Tibial nerve (tissue), 4 donors: ENCODE measurements around the gene VSIR. TPM values are rescaled to one million over a fixed set of nuclear protein-coding genes. Genes with fewer than 3 reads are reported as not detected.

Source experiments
- DNase-seq, 2 donors: peaks; one replicate each; pipeline ENCODE4 v3.0.0-alpha.2; 2019; ENCODE audit warnings: low spot score in 2 of 2
- H3K27ac ChIP-seq, 4 donors: fragments of 200-600 bp; sonication (generic) in 3 of 4; one replicate each; pipeline ENCODE4 v1.5.1; 2017 to 2019; ENCODE audit warnings: mild to moderate bottlenecking in 1 of 4
- H3K27me3 ChIP-seq, 2 donors: fragments of 200-600 bp; sonication (generic) in 1 of 2; one replicate each; pipeline versions ENCODE4 v1.5.1 to v1.6.0; 2017 to 2019
- H3K36me3 ChIP-seq, 3 donors: fragments of 200-600 bp; sonication (generic); one replicate each; pipeline ENCODE4 v1.5.1; 2018 to 2019
- H3K4me1 ChIP-seq, 4 donors: fragments of 200-600 bp; sonication (generic) in 3 of 4; one replicate each; pipeline ENCODE4 v1.5.1; 2017 to 2019
- H3K4me3 ChIP-seq, 4 donors: fragments of 200-600 bp; sonication (generic) in 3 of 4; one replicate each; pipeline ENCODE4 v1.5.1; 2017 to 2019; ENCODE audit warnings: mild to moderate bottlenecking in 1 of 4, moderate library complexity in 1 of 4
- H3K9me3 ChIP-seq, 4 donors: fragments of 200-600 bp; sonication (generic) in 3 of 4; one replicate each; pipeline ENCODE4 v1.5.1; 2017 to 2019
- CTCF ChIP-seq, 5 experiments: fragments of 200-600 bp in 3 of 5; fragments of 450-650 bp in 2 of 5; sonication (generic) in 3 of 5; IDR thresholded peaks; one replicate each; pipeline ENCODE4 v1.5.1; 2016 to 2019; ENCODE audit warnings: antibody characterized with exemption in 5 of 5, mild to moderate bottlenecking in 3 of 5, moderate library complexity in 2 of 5
- EP300 ChIP-seq, 2 donors: sonication (generic); formaldehyde crosslinking; IDR thresholded peaks; one replicate each; pipeline ENCODE4 v1.6.1; 2017; ENCODE audit warnings: antibody characterized with exemption in 2 of 2, mild to moderate bottlenecking in 1 of 2
- POLR2A ChIP-seq, 2 donors: fragments of 450-650 bp; IDR thresholded peaks; one replicate each; pipeline ENCODE4 v1.6.1; 2017; ENCODE audit warnings: antibody characterized with exemption in 2 of 2, mild to moderate bottlenecking in 2 of 2, moderate library complexity in 2 of 2
- WGBS, 2 donors: methylation state at CpG; one replicate each; pipeline ENCODE4 v1.1.5; 2018; 5-methylcytosine and 5-hydroxymethylcytosine counted together
- total RNA-seq, 4 donors: library from RNA; depleted of rRNA; stranded (reverse); fragments of >200 nt; gene quantifications; one replicate each; pipeline ENCODE4 v1.1.0, GENCODE V29; 2016

The VSIR gene
- total RNA-seq, 4 donors from 2014 or later: 133 to 227 (median 151) TPM

GRCh38 chr10:71717056-71717455 lies 56.3 kb downstream of the VSIR start:
- no peaks in the 10 kb centered on the region for H3K36me3 ChIP-seq
- H3K4me3 ChIP-seq: no peak overlapping the region
- H3K27me3 ChIP-seq: no peaks in the 10 kb centered on the region
- TF ChIP-seq POLR2A (IDR thresholded peaks at IDR 0.05) (no peak), EP300 (IDR thresholded peaks at IDR 0.05) (no peak), CTCF (IDR thresholded peaks at IDR 0.05) (no peak)
- DNase-seq: no peak
- WGBS, 2 donors: 69 to 82% methylated on average over 3 to 4 of the region's 4 CpGs
- peak overlapping the region; percentile 57 to 96 (median 90) for H3K27ac ChIP-seq
- H3K4me1 ChIP-seq: peaks cover 16 to 87% (median 76%) of the 10 kb centered on the region in 4 donors
- H3K9me3 ChIP-seq: no peaks in the 10 kb centered on the region

GRCh38 chr10:71716426-71716825 lies 56.9 kb downstream of the VSIR start:
- Histone ChIP-seq H3K27ac (peak overlapping the region; percentile 86 to 96 (median 92)), H3K27me3 (no peaks in the 10 kb centered on the region), H3K9me3 (no peaks in the 10 kb centered on the region), H3K4me3 (no peak overlapping the region), H3K4me1 (peaks cover 16 to 94% (median 79%) of the 10 kb centered on the region in 4 donors), H3K36me3 (no peaks in the 10 kb centered on the region)
- no peak for DNase-seq
- 72 to 85% methylated on average over 4 to 5 of the region's 5 CpGs for WGBS, 2 donors
- TF ChIP-seq EP300 (IDR thresholded peaks at IDR 0.05) (no peak), POLR2A (IDR thresholded peaks at IDR 0.05) (no peak)

- H3K4me3 ChIP-seq: no peak overlapping the region
- no peaks in the 10 kb centered on the region for H3K9me3 ChIP-seq
- 91 to 92% methylated on average over 20 of the region's 20 CpGs for WGBS, 2 donors
- no peaks in the 10 kb centered on the region for H3K36me3 ChIP-seq
- H3K27me3 ChIP-seq: no peaks in the 10 kb centered on the region
- DNase-seq: no peak
- H3K27ac ChIP-seq: peak overlapping the region; percentile 86 to 96 (median 92)
- peaks cover 16 to 99% (median 79%) of the 10 kb centered on the region in 4 donors for H3K4me1 ChIP-seq
- no peak for TF ChIP-seq CTCF (IDR thresholded peaks at IDR 0.05)
- no peak for TF ChIP-seq POLR2A (IDR thresholded peaks at IDR 0.05)
- TF ChIP-seq EP300 (IDR thresholded peaks at IDR 0.05): no peak
Observed at GRCh38 chr10:71715860-71716259, 57.5 kb downstream of the VSIR start.

GRCh38 chr10:71715026-71715425 lies 58.3 kb downstream of the VSIR start:
- no peak overlapping the region for H3K4me3 ChIP-seq
- peaks cover 16 to 94% (median 76%) of the 10 kb centered on the region in 4 donors for H3K4me1 ChIP-seq
- peak overlapping the region; percentile 86 to 96 (median 92) for H3K27ac ChIP-seq
- WGBS, 2 donors: 67 to 74% methylated on average over 6 to 8 of the region's 8 CpGs
- TF ChIP-seq POLR2A (IDR thresholded peaks at IDR 0.05) (no peak), EP300 (IDR thresholded peaks at IDR 0.05) (no peak), CTCF (IDR thresholded peaks at IDR 0.05) (no peak)
- no peaks in the 10 kb centered on the region for H3K27me3 ChIP-seq
- H3K36me3 ChIP-seq: no peaks in the 10 kb centered on the region
- no peak for DNase-seq
- no peaks in the 10 kb centered on the region for H3K9me3 ChIP-seq

GRCh38 chr10:71714592-71714991 lies 58.7 kb downstream of the VSIR start:
- Histone ChIP-seq H3K36me3 (no peaks in the 10 kb centered on the region), H3K9me3 (no peaks in the 10 kb centered on the region), H3K4me3 (no peak overlapping the region), H3K27me3 (no peaks in the 10 kb centered on the region), H3K4me1 (peaks cover 16 to 89% (median 72%) of the 10 kb centered on the region in 4 donors), H3K27ac (peak overlapping the region; percentile 86 to 96 (median 92))
- WGBS, 2 donors: 53 to 62% methylated on average over 5 of the region's 5 CpGs
- no peak for DNase-seq
- no peak for TF ChIP-seq EP300 (IDR thresholded peaks at IDR 0.05)
- no peak for TF ChIP-seq CTCF (IDR thresholded peaks at IDR 0.05)
- no peak for TF ChIP-seq POLR2A (IDR thresholded peaks at IDR 0.05)

- no peak for DNase-seq
- Histone ChIP-seq H3K27me3 (no peaks in the 10 kb centered on the region), H3K27ac (peak overlapping the region; percentile 86 to 96 (median 92)), H3K4me1 (peaks cover 16 to 86% (median 66%) of the 10 kb centered on the region in 4 donors), H3K4me3 (peak overlapping the region in 1 of 4 donors; percentile 14), H3K36me3 (no peaks in the 10 kb centered on the region), H3K9me3 (no peaks in the 10 kb centered on the region)
- 47 to 55% methylated on average over 4 of the region's 4 CpGs for WGBS, 2 donors
- TF ChIP-seq EP300 (IDR thresholded peaks at IDR 0.05) (no peak), CTCF (IDR thresholded peaks at IDR 0.05) (no peak)
Observed at GRCh38 chr10:71714031-71714410, 59.3 kb downstream of the VSIR start.
